Measurements from ENCODE around the gene ARMC8. TPM values are rescaled to one million over a fixed set of nuclear protein-coding genes. Genes with fewer than 3 reads are reported as not detected.
A peak's percentile ranks its signal among the peaks of the same experiment; 100 is the strongest.

The ARMC8 gene
- total and polyA plus RNA-seq, 10 donors: 13.7 to 95.0 (median 62.2) TPM

DNA sequence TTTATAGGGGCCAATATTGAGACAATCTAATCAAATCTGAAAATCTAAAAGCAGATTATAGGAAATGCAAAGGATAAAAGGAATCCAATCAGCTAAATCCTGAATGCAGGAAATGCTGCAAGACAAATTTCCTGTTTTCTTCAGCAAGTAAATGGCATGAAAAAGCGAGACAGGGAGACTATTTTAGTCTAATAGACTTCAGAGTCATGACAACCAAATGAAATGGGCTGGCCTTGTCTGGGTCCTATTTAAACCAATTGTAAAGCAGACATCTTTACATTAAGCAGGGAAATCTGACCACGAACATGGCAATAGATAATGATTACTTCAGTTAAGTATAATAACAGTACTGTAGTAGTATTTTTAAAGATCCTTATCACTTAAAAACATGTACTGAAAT is 14.5 kb upstream of the ARMC8 start:
- WGBS, 5 donors: 50 to 63% (median 56%) methylated on average over 2 of the region's 2 CpGs
- H3K27ac ChIP-seq: no peak overlapping the region
- no peaks in the 10 kb centered on the region for H3K9me3 ChIP-seq
- H3K4me1 ChIP-seq: peaks cover 0 to 49% (median 36%) of the 10 kb centered on the region in 6 donors
- peaks cover 0 to 48% (median 26%) of the 10 kb centered on the region in 6 donors for H3K36me3 ChIP-seq
- intact Hi-C loops (cut with DNase I; ENCODE audit: low total_unique reads): no loop called here
- DNase-seq: no peak
- no peak overlapping the region for H3K4me3 ChIP-seq
- TF ChIP-seq POLR2A (IDR thresholded peaks at IDR 0.05) (no peak), POLR2AphosphoS5 (IDR thresholded peaks at IDR 0.05) (no peak)
- TF ChIP-seq, protein P1, sequence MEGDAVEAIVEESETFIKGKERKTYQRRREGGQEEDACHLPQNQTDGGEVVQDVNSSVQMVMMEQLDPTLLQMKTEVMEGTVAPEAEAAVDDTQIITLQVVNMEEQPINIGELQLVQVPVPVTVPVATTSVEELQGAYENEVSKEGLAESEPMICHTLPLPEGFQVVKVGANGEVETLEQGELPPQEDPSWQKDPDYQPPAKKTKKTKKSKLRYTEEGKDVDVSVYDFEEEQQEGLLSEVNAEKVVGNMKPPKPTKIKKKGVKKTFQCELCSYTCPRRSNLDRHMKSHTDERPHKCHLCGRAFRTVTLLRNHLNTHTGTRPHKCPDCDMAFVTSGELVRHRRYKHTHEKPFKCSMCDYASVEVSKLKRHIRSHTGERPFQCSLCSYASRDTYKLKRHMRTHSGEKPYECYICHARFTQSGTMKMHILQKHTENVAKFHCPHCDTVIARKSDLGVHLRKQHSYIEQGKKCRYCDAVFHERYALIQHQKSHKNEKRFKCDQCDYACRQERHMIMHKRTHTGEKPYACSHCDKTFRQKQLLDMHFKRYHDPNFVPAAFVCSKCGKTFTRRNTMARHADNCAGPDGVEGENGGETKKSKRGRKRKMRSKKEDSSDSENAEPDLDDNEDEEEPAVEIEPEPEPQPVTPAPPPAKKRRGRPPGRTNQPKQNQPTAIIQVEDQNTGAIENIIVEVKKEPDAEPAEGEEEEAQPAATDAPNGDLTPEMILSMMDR (IDR thresholded peaks at IDR 0.05 in 8 of 11, conservative IDR thresholded peaks at IDR 0.05 in 3 of 11): no peak
- peaks cover 0 to under 1% (median 0%) of the 10 kb centered on the region in 7 donors for H3K27me3 ChIP-seq (replicated peaks in 1 of 7)

DNA sequence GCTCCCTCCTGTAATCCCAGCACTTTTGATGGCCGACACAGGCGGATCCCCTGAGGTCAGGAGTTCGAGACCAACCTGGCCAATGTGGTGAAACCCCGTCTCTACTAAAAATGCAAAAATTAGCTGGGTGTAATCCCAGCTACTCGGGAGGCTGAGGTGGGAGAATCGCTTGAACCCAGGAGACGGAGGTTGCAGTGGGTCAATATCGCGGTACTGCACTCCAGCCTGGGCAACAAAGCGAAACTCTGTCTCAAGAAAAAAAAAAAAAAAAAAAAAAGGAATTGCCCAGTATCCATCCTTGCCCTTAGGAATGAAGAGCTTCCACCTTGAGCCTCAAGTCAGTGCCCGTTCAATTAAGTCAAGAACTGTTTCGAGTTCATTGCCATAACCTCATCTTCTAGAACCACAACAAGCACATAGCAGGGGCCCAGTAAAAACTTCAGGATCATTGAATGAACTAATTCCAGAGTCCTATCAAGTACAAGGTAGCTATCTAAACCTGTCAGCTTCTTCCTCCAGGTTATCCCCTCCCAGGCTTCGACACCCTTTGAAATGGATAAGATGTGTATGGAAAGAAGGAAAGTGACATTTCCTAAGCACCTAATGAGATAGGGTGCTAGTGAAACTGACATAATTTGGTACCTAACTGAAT is 13.2 kb upstream of the ARMC8 start:
- Histone ChIP-seq H3K27me3 (replicated peaks in 1 of 7) (peaks cover 0 to 10% (median 0%) of the 10 kb centered on the region in 7 donors), H3K4me3 (peak overlapping the region; percentile 38 to 93 (median 78)), H3K27ac (peak overlapping the region; percentile 8 to 91 (median 86)), H3K36me3 (peaks cover 0 to 35% (median 16%) of the 10 kb centered on the region in 6 donors), H3K9me3 (no peaks in the 10 kb centered on the region), H3K4me1 (peaks cover 0 to 49% (median 36%) of the 10 kb centered on the region in 6 donors)
- DNase-seq: no peak
- WGBS, 5 donors: 63 to 71% (median 67%) methylated on average over 13 of the region's 13 CpGs
- intact Hi-C loops (cut with DNase I; ENCODE audit: low total_unique reads): no loop called here
- no peak for TF ChIP-seq POLR2A (IDR thresholded peaks at IDR 0.05)
- TF ChIP-seq, protein P1 (IDR thresholded peaks at IDR 0.05 in 8 of 11, conservative IDR thresholded peaks at IDR 0.05 in 3 of 11): no peak
- no peak for TF ChIP-seq POLR2AphosphoS5 (IDR thresholded peaks at IDR 0.05)

DNA sequence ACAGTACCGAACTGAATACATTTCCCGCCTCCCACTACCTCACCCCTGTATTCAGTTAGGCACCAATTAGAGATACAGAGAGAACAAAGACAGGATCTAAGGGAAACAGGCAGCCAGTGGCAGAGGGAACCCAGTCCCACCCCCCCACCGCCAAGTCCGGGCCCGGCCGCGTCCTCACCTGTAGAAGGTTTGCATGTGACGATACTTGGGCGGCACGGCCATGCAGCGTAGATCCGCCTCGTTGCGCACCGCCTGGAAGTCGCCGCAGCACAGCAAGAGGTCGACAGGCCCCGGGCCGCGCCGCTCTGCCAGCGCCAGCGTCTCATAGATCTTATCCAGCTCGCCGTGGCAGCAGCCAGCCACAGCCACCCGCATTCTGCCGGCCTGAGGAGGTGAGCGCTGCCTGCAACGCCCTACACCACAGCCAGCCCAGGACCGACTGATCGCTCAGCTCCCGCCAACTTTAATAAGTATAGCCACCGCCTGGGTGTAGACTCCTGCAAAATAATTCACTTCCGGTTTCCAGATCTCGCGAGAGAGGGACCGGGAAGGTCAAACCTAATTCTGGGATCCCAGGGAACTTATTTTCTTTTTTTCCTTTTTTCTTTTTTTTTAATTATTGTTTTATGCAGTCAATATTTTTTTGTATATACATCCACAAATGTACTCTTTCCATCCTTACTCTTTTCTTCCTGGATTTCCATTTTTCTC is 12.5 kb upstream of the ARMC8 start, which contains the start of gene DBR1:
Gene DBR1, minus strand, starts transcription at position 501 of the 711 bp plus-strand sequence. Its CDS starts 126 bp downstream, at position 375.
- DNase-seq: peak; percentile 95
- H3K4me1 ChIP-seq: peaks cover 0 to 49% (median 36%) of the 10 kb centered on the region in 6 donors
- H3K4me3 ChIP-seq: peak within 1 kb of the TSS; percentile 38 to 93 (median 78)
- intact Hi-C loops (cut with DNase I; ENCODE audit: low total_unique reads): no loop called here
- TF ChIP-seq, protein P1 (IDR thresholded peaks at IDR 0.05 in 8 of 11, conservative IDR thresholded peaks at IDR 0.05 in 3 of 11): peak in 4 of 11 experiments; percentile 17 to 39 (median 31)
- TF ChIP-seq POLR2AphosphoS5 (IDR thresholded peaks at IDR 0.05) (peak; percentile 85 to 89 (median 89)), POLR2A (IDR thresholded peaks at IDR 0.05) (peak in 2 of 3 donors; percentile 39 to 65)
- peak within 1 kb of the TSS; percentile 8 to 91 (median 86) for H3K27ac ChIP-seq
- WGBS, 5 donors: 0 to 1% (median 0%) methylated on average over 20 to 38 of the region's 38 CpGs
- peaks cover 0 to 28% (median 9%) of the 10 kb centered on the region in 6 donors for H3K36me3 ChIP-seq
- peaks cover 0 to 10% (median 0%) of the 10 kb centered on the region in 7 donors for H3K27me3 ChIP-seq (replicated peaks in 1 of 7)
- no peaks in the 10 kb centered on the region for H3K9me3 ChIP-seq

All from spleen (tissue), 11 donors.